Upper lobe of right lung (tissue), 1 donor: Measurements from ENCODE around the gene CBR3. TPM values are rescaled to one million over a fixed set of nuclear protein-coding genes. Genes with fewer than 3 reads are reported as not detected.
A peak's percentile ranks its signal among the peaks of the same experiment; 100 is the strongest.

Source experiments
- ATAC-seq: fragments of 200-7000 bp; cut with Tn5 transposase; one replicate; pipeline ENCODE4 v1.9.1; 2020; ENCODE audit warnings: mild to moderate bottlenecking, moderate library complexity
- DNase-seq: peaks from one replicate; pipeline ENCODE4 v3.0.0-alpha.2; 2020
- H3K27ac ChIP-seq: fragments of 200-600 bp; one replicate; pipeline ENCODE4 v1.8.0; 2022
- H3K27me3 ChIP-seq: fragments of 200-600 bp; one replicate; pipeline ENCODE4 v1.8.0; 2022; ENCODE audit warnings: mild to moderate bottlenecking
- H3K36me3 ChIP-seq: fragments of 200-600 bp; one replicate; pipeline ENCODE4 v1.8.0; 2022
- H3K4me1 ChIP-seq: fragments of 200-600 bp; one replicate; pipeline ENCODE4 v1.8.0; 2022
- H3K4me3 ChIP-seq: fragments of 200-600 bp; one replicate; pipeline ENCODE4 v1.8.0; 2022; ENCODE audit warnings: mild to moderate bottlenecking
- H3K9me3 ChIP-seq: fragments of 200-600 bp; one replicate; pipeline ENCODE4 v1.8.0; 2022
- intact Hi-C: fragments of 100-400 bp; cut with DNase I; formaldehyde crosslinking; loops from one replicate; pipeline ENCODE4 v1.11.0; 2022
- total RNA-seq: library from RNA; stranded (reverse); fragmentation: NEBNext Ultra II Directional; extraction: Animal tissue kit (Norgen Biotek cat#: 25700); gene quantifications from one replicate; pipeline ENCODE4 v1.2.1, GENCODE V29; 2021
- TF ChIP-seq, protein P1 (sequence below): fragments of 200-600 bp; IDR thresholded peaks from one replicate; pipeline ENCODE4 v1.8.0; 2022; ENCODE audit warnings: antibody characterized with exemption
- donor health status: DM: no; HTN: yes; CAD: no; lungs with severe emphysema.

CBR3 gene
- total RNA-seq, 1 donor from 2014 or later, result 4.1 TPM

GRCh38 chr21:36194024-36194423 lies 59.1 kb downstream of the CBR3 start:
- ATAC-seq, result peak; percentile 91
- H3K4me1 ChIP-seq, result peaks cover 3% of the 10 kb centered on the region
- intact Hi-C loops, result no loop called here

GRCh38 chr21:36195613-36196012 lies 60.7 kb downstream of the CBR3 start:
- no peak overlapping the region for H3K4me3 ChIP-seq
- peaks cover 6% of the 10 kb centered on the region for H3K36me3 ChIP-seq
- no peak for DNase-seq
- intact Hi-C loops, result no loop called here
- no peak overlapping the region for H3K27ac ChIP-seq
- no peaks in the 10 kb centered on the region for H3K4me1 ChIP-seq
- no peak for ATAC-seq
- H3K9me3 ChIP-seq, result no peaks in the 10 kb centered on the region
- TF ChIP-seq, protein P1, sequence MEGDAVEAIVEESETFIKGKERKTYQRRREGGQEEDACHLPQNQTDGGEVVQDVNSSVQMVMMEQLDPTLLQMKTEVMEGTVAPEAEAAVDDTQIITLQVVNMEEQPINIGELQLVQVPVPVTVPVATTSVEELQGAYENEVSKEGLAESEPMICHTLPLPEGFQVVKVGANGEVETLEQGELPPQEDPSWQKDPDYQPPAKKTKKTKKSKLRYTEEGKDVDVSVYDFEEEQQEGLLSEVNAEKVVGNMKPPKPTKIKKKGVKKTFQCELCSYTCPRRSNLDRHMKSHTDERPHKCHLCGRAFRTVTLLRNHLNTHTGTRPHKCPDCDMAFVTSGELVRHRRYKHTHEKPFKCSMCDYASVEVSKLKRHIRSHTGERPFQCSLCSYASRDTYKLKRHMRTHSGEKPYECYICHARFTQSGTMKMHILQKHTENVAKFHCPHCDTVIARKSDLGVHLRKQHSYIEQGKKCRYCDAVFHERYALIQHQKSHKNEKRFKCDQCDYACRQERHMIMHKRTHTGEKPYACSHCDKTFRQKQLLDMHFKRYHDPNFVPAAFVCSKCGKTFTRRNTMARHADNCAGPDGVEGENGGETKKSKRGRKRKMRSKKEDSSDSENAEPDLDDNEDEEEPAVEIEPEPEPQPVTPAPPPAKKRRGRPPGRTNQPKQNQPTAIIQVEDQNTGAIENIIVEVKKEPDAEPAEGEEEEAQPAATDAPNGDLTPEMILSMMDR, result no peak
- H3K27me3 ChIP-seq, result no peaks in the 10 kb centered on the region

More at GRCh38 chr21:36194024-36194423, 59.1 kb downstream of the CBR3 start:
- TF ChIP-seq, protein P1, result no peak
- no peak overlapping the region for H3K4me3 ChIP-seq
- no peak overlapping the region for H3K27ac ChIP-seq
- no peak for DNase-seq
- no peaks in the 10 kb centered on the region for H3K27me3 ChIP-seq
- no peaks in the 10 kb centered on the region for H3K9me3 ChIP-seq
- peaks cover 2% of the 10 kb centered on the region for H3K36me3 ChIP-seq

Other genes starting within 250 kb of the CBR3 start
- gene SETD4, start 74.6 kb upstream of the CBR3 start, total RNA-seq, result 19.0 TPM
- 71.2 TPM for gene CBR1, start 65.1 kb upstream of the CBR3 start, total RNA-seq
- 19.0 TPM for gene DOP1B, start 21.7 kb downstream of the CBR3 start, total RNA-seq
- gene MORC3, start 185.1 kb downstream of the CBR3 start, total RNA-seq, result 32.3 TPM